OCI-LY1 (cell line): Measurements from ENCODE around the gene VPS35.
"Not testable (repeated sequence)": the region's sequence is repeated elsewhere in the genome, so short reads cannot be mapped to it uniquely, and the experiment has no call there.

Experiments
- CTCF ChIP-seq: fragments of 200-600 bp; sonication (generic), shearing (Covaris generic); IDR thresholded peaks from 2 replicates; pipeline ENCODE4 v1.5.1; 2017; ENCODE audit warnings: mild to moderate bottlenecking, antibody characterized with exemption, low read length, moderate library complexity, mixed read lengths
- EZH2 ChIP-seq: fragments of 200-600 bp; sonication (generic), shearing (Covaris generic); IDR thresholded peaks from 2 replicates; pipeline ENCODE4 v1.8.0; 2017; ENCODE audit warnings: borderline replicate concordance, mixed run types, mild to moderate bottlenecking, antibody characterized with exemption, low read length, moderate library complexity, mixed read lengths

GRCh38 chr16:46623707-46624106 is 65.3 kb downstream of the VPS35 start:
- TF ChIP-seq CTCF, EZH2: not testable (repeated sequence)
